ENCODE results near the gene GPR15.

The GPR15 gene

DNA sequence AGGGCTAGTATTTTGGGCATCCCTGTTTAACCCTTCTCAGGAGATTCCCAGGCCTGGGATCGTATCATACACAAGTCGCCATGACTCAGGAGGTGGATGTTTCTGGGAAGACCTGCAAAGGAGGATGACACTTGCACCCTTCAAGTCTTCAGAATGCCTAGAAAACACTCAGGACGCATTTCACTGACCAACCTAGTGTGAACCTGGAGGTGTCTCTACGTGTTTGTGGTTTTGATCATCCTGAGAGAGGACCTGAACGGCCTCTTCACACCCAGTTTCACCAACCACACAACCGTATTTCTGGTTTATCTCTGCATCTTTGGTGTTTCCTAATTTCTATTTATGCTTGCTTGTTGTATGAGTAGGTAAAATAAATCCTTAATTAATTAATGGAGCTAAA, 6.3 kb upstream of the GPR15 start:
- no peaks in the 10 kb centered on the region for H3K27me3 ChIP-seq
- H3K36me3 ChIP-seq = peaks cover 8% of the 10 kb centered on the region
- TF ChIP-seq CTCF (IDR thresholded peaks at IDR 0.05; ENCODE audit: low read depth, low read length) = no peak
- H3K4me1 ChIP-seq = peaks cover 4% of the 10 kb centered on the region; the same call in 1 of the 2 replicates
- no peak for DNase-seq
- H3K4me3 ChIP-seq (ENCODE audit: low read depth, low read length) = no peak overlapping the region
- H3K9me3 ChIP-seq = no peaks in the 10 kb centered on the region

- no peak for DNase-seq
- no peaks in the 10 kb centered on the region for H3K36me3 ChIP-seq
- H3K4me3 ChIP-seq (ENCODE audit: low read depth, low read length) = no peak overlapping the region
- H3K9me3 ChIP-seq = no peaks in the 10 kb centered on the region
- H3K4me1 ChIP-seq = peaks cover 6% of the 10 kb centered on the region
- TF ChIP-seq CTCF (IDR thresholded peaks at IDR 0.05; ENCODE audit: low read depth, low read length) = no peak
- H3K27me3 ChIP-seq = no peaks in the 10 kb centered on the region
Measured at GRCh38 chr3:98528474-98529346, 3.1 kb upstream of the GPR15 start.

GRCh38 chr3:98529856-98530459, 1.8 kb upstream of the GPR15 start:
- no peak for TF ChIP-seq CTCF (IDR thresholded peaks at IDR 0.05; ENCODE audit: low read depth, low read length)
- DNase-seq = no peak
- no peaks in the 10 kb centered on the region for H3K9me3 ChIP-seq
- H3K4me3 ChIP-seq (ENCODE audit: low read depth, low read length) = no peak overlapping the region
- peaks cover 6% of the 10 kb centered on the region for H3K4me1 ChIP-seq
- H3K36me3 ChIP-seq = no peaks in the 10 kb centered on the region
- H3K27me3 ChIP-seq = no peaks in the 10 kb centered on the region

DNA sequence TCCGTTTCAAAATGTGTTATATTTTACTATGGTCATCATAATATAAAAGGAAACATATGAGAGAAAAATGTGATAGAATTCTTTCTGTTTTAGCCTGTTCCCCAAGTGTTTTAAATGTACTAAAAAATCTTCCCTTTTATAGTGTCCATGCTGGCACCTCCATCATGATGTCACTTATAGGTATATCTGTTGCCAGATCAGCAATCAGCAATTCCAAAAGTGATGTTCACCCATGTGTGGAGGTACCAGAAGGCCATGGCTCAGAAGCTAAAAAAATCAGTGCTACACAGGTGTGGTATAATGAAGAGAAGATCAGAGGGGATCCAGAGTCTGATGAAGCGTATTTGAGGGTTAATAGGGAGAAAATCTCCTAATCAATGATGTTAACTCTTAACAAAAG, 1.1 kb upstream of the GPR15 start:
- no peak for DNase-seq
- Histone ChIP-seq H3K4me3 (ENCODE audit: low read depth, low read length) (no peak overlapping the region), H3K4me1 (peaks cover 6% of the 10 kb centered on the region), H3K36me3 (no peaks in the 10 kb centered on the region), H3K27me3 (no peaks in the 10 kb centered on the region), H3K9me3 (no peaks in the 10 kb centered on the region)
- TF ChIP-seq CTCF (IDR thresholded peaks at IDR 0.05; ENCODE audit: low read depth, low read length) = no peak

DNA sequence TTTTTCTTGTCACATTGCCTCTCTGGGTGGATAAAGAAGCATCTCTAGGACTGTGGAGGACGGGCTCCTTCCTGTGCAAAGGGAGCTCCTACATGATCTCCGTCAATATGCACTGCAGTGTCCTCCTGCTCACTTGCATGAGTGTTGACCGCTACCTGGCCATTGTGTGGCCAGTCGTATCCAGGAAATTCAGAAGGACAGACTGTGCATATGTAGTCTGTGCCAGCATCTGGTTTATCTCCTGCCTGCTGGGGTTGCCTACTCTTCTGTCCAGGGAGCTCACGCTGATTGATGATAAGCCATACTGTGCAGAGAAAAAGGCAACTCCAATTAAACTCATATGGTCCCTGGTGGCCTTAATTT, 478 bp downstream of the GPR15 start:
- peak; percentile 16 for DNase-seq
- Histone ChIP-seq H3K9me3 (no peaks in the 10 kb centered on the region), H3K27me3 (no peaks in the 10 kb centered on the region), H3K36me3 (no peaks in the 10 kb centered on the region), H3K4me1 (peaks cover 6% of the 10 kb centered on the region), H3K4me3 (ENCODE audit: low read depth, low read length) (0 out of 2 replicates have a peak overlapping the region, but pooled peaks have one; percentile 7)
- TF ChIP-seq CTCF (IDR thresholded peaks at IDR 0.05; ENCODE audit: low read depth, low read length) = no peak

Data from BE2C (cell line).